Sigmoid colon (tissue), 7 donors: Measurements from ENCODE around the gene PRR15L. TPM values are rescaled to one million over a fixed set of nuclear protein-coding genes. Genes with fewer than 3 reads are reported as not detected.

Source experiments
- polyA plus RNA-seq, 3 donors: library from polyadenylated mRNA; stranded (reverse); fragments of 200-250 nt; gene quantifications; one replicate each; pipeline ENCODE4 v1.2.3, GENCODE V29; 2013
- total RNA-seq, 4 donors: library from RNA; depleted of rRNA; stranded (reverse); fragments of >200 nt; gene quantifications; one replicate each; pipeline ENCODE4 v1.1.0, GENCODE V29; 2016
- donor health status: healthy with polysubstance abuse.
- donor health status: Bipolar disorder and iron deficiency.
- donor health status: healthy.

The PRR15L gene
- total and polyA plus RNA-seq, 7 donors, result 0.36 to 334 (median 251) TPM; not detected in 3

Other genes starting within 250 kb of the PRR15L start
- gene TBX21, start 224.6 kb downstream of the PRR15L start, total RNA-seq, result under 1 TPM in 2 of 4 donors, not detected in 2; 0.36 to 0.41 TPM
- gene TBX21, start 224.6 kb downstream of the PRR15L start, polyA plus RNA-seq, result 1 to 10 TPM in 1 of 3 donors, under 1 TPM in 2; under 0.01 to 1.2 (median 0.23) TPM
- 1 to 10 TPM; 2.9 to 7.8 (median 4.1) TPM for gene OSBPL7, start 136.1 kb downstream of the PRR15L start, total RNA-seq
- gene OSBPL7, start 136.1 kb downstream of the PRR15L start, polyA plus RNA-seq, result 10 to 100 TPM; 14.1 to 40.8 (median 16.2) TPM
- 10 to 100 TPM; 54.8 to 58.8 (median 56.9) TPM for gene MRPL10, start 126.3 kb downstream of the PRR15L start, total RNA-seq
- gene MRPL10, start 126.3 kb downstream of the PRR15L start, polyA plus RNA-seq, result 10 to 100 TPM; 38.8 to 49.4 (median 42.6) TPM
- gene LRRC46, start 126.2 kb downstream of the PRR15L start, total RNA-seq, result under 1 TPM in 2 of 4 donors, not detected in 2; 0.28 to 0.36 TPM
- under 1 TPM in 1 of 3 donors, not detected in 2; 0.48 TPM for gene LRRC46, start 126.2 kb downstream of the PRR15L start, polyA plus RNA-seq
- 10 to 100 TPM; 22.5 to 28.8 (median 23.4) TPM for gene SCRN2, start 116.6 kb downstream of the PRR15L start, total RNA-seq
- 10 to 100 TPM; 36.0 to 44.6 (median 42.6) TPM for gene SCRN2, start 116.6 kb downstream of the PRR15L start, polyA plus RNA-seq
- under 1 TPM in 1 of 4 donors, not detected in 3; 0.16 TPM for gene SP6, start 106.7 kb downstream of the PRR15L start, total RNA-seq
- 10 to 100 TPM in 1 of 3 donors, 1 to 10 TPM in 2; 1.2 to 18.8 (median 3.5) TPM for gene SP6, start 106.7 kb downstream of the PRR15L start, polyA plus RNA-seq
- gene SP2, start 61.6 kb downstream of the PRR15L start, total RNA-seq, result 1 to 10 TPM; 3.0 to 8.3 (median 5.6) TPM
- 10 to 100 TPM; 13.8 to 19.2 (median 18.0) TPM for gene SP2, start 61.6 kb downstream of the PRR15L start, polyA plus RNA-seq
- 10 to 100 TPM; 14.3 to 16.5 (median 15.2) TPM for gene PNPO, start 16.3 kb downstream of the PRR15L start, total RNA-seq
- gene PNPO, start 16.3 kb downstream of the PRR15L start, polyA plus RNA-seq, result 10 to 100 TPM in 2 of 3 donors, 1 to 10 TPM in 1; 9.6 to 14.3 (median 12.0) TPM
- gene CDK5RAP3, start 13.2 kb upstream of the PRR15L start, total RNA-seq, result 100 to 1,000 TPM in 1 of 4 donors, 10 to 100 TPM in 3; 68.5 to 168 (median 73.0) TPM
- 100 to 1,000 TPM in 1 of 3 donors, 10 to 100 TPM in 2; 43.5 to 200 (median 49.9) TPM for gene CDK5RAP3, start 13.2 kb upstream of the PRR15L start, polyA plus RNA-seq
- gene COPZ2, start 79.9 kb upstream of the PRR15L start, total RNA-seq, result 10 to 100 TPM; 52.3 to 64.0 (median 58.9) TPM
- gene COPZ2, start 79.9 kb upstream of the PRR15L start, polyA plus RNA-seq, result 10 to 100 TPM in 1 of 3 donors, 1 to 10 TPM in 2; 5.5 to 19.2 (median 6.9) TPM
- 100 to 1,000 TPM; 126 to 174 (median 141) TPM for gene NFE2L1, start 90.5 kb upstream of the PRR15L start, total RNA-seq
- 100 to 1,000 TPM in 1 of 3 donors, 10 to 100 TPM in 2; 44.4 to 134 (median 61.5) TPM for gene NFE2L1, start 90.5 kb upstream of the PRR15L start, polyA plus RNA-seq
- 10 to 100 TPM; 29.1 to 37.4 (median 32.9) TPM for gene CBX1, start 143.6 kb upstream of the PRR15L start, total RNA-seq
- gene CBX1, start 143.6 kb upstream of the PRR15L start, polyA plus RNA-seq, result 10 to 100 TPM; 26.8 to 36.1 (median 31.8) TPM
- 10 to 100 TPM in 3 of 4 donors, 1 to 10 TPM in 1; 10.0 to 19.3 (median 15.7) TPM for gene SNX11, start 149.9 kb upstream of the PRR15L start, total RNA-seq
- 10 to 100 TPM; 22.2 to 27.8 (median 25.2) TPM for gene SNX11, start 149.9 kb upstream of the PRR15L start, polyA plus RNA-seq